ENCODE data around the gene UGT1A8. TPM values are rescaled to one million over a fixed set of nuclear protein-coding genes. Genes with fewer than 3 reads are reported as not detected.

The UGT1A8 gene
- total and polyA plus RNA-seq, 2 donors from 2014 or later, result 30.0 TPM; not detected in 1

- no peak overlapping the region for H3K27ac ChIP-seq (ENCODE audit: low read depth in 2 of 2, low read length in 2 of 2)
- no peak for TF ChIP-seq CTCF (IDR thresholded peaks at IDR 0.05; ENCODE audit: borderline replicate concordance, extremely low read depth, insufficient read depth)
- no peaks in the 10 kb centered on the region for H3K4me1 ChIP-seq (ENCODE audit: control insufficient read depth in 2 of 3, insufficient read depth in 2 of 3, low read depth in 1 of 3, low read length in 3 of 3)
- H3K4me3 ChIP-seq (ENCODE audit: low read length in 3 of 3), result no peak overlapping the region
- FAIRE-seq, result no peak
- H3K27me3 ChIP-seq (ENCODE audit: control insufficient read depth, insufficient read depth, low read length), result no peaks in the 10 kb centered on the region
- H3K9ac ChIP-seq (ENCODE audit: low read length in 3 of 3), result no peak overlapping the region
- H3K36me3 ChIP-seq (ENCODE audit: control insufficient read depth in 2 of 3, insufficient read depth in 3 of 3, low read length in 3 of 3), result no peaks in the 10 kb centered on the region
- intact Hi-C loops (cut with DNase I), result no loop called here
- peak in 1 of 5 donors; percentile 13 for DNase-seq
- H3K9me3 ChIP-seq (ENCODE audit: control insufficient read depth in 2 of 3, insufficient read depth in 1 of 3, low read length in 3 of 3), result no peaks in the 10 kb centered on the region
These were observed 198.9 kb downstream of the UGT1A8 start for GRCh38 chr2:233816334-233816733.

- Histone ChIP-seq H3K9ac (ENCODE audit: low read length in 3 of 3) (no peak overlapping the region), H3K4me1 (ENCODE audit: control insufficient read depth in 2 of 3, insufficient read depth in 2 of 3, low read depth in 1 of 3, low read length in 3 of 3) (no peaks in the 10 kb centered on the region), H3K4me3 (ENCODE audit: low read length in 3 of 3) (no peak overlapping the region), H3K9me3 (ENCODE audit: control insufficient read depth in 2 of 3, insufficient read depth in 1 of 3, low read length in 3 of 3) (no peaks in the 10 kb centered on the region), H3K36me3 (ENCODE audit: control insufficient read depth in 2 of 3, insufficient read depth in 3 of 3, low read length in 3 of 3) (no peaks in the 10 kb centered on the region), H3K27me3 (ENCODE audit: control insufficient read depth, insufficient read depth, low read length) (no peaks in the 10 kb centered on the region), H3K27ac (ENCODE audit: low read depth in 2 of 2, low read length in 2 of 2) (no peak overlapping the region)
- DNase-seq (peak in 2 of 5 donors; percentile 23 to 40), FAIRE-seq (no peak)
- no peak for TF ChIP-seq CTCF (IDR thresholded peaks at IDR 0.05; ENCODE audit: borderline replicate concordance, extremely low read depth, insufficient read depth)
- intact Hi-C loops (cut with DNase I), result no loop called here
These were observed 199.3 kb downstream of the UGT1A8 start for GRCh38 chr2:233816771-233817170.

GRCh38 chr2:233817361-233817911 lies 200.0 kb downstream of the UGT1A8 start:
- FAIRE-seq (no peak), DNase-seq (peak in 2 of 5 donors; percentile 20 to 43)
- intact Hi-C loops (cut with DNase I), result no loop called here

More at GRCh38 chr2:233817361-233817911, 200.0 kb downstream of the UGT1A8 start:
- Histone ChIP-seq H3K9ac (ENCODE audit: low read length in 3 of 3) (no peak overlapping the region), H3K4me1 (ENCODE audit: control insufficient read depth in 2 of 3, insufficient read depth in 2 of 3, low read depth in 1 of 3, low read length in 3 of 3) (no peaks in the 10 kb centered on the region), H3K36me3 (ENCODE audit: control insufficient read depth in 2 of 3, insufficient read depth in 3 of 3, low read length in 3 of 3) (no peaks in the 10 kb centered on the region), H3K9me3 (ENCODE audit: control insufficient read depth in 2 of 3, insufficient read depth in 1 of 3, low read length in 3 of 3) (no peaks in the 10 kb centered on the region), H3K27me3 (ENCODE audit: control insufficient read depth, insufficient read depth, low read length) (no peaks in the 10 kb centered on the region), H3K4me3 (ENCODE audit: low read length in 3 of 3) (no peak overlapping the region), H3K27ac (ENCODE audit: low read depth in 2 of 2, low read length in 2 of 2) (no peak overlapping the region)
- no peak for TF ChIP-seq CTCF (IDR thresholded peaks at IDR 0.05; ENCODE audit: borderline replicate concordance, extremely low read depth, insufficient read depth)
